CD4-positive, alpha-beta T cell treated with Interleukin-21 for 1 hour (primary cell): ENCODE data around the gene IFNA2.
"Not testable (repeated sequence)": the region's sequence is repeated elsewhere in the genome, so short reads cannot be mapped to it uniquely, and the experiment has no call there.

Source experiments
- DNase-seq: peaks from one replicate; pipeline ENCODE4 v3.0.0-alpha.2; 2020

IFNA2 gene

DNA sequence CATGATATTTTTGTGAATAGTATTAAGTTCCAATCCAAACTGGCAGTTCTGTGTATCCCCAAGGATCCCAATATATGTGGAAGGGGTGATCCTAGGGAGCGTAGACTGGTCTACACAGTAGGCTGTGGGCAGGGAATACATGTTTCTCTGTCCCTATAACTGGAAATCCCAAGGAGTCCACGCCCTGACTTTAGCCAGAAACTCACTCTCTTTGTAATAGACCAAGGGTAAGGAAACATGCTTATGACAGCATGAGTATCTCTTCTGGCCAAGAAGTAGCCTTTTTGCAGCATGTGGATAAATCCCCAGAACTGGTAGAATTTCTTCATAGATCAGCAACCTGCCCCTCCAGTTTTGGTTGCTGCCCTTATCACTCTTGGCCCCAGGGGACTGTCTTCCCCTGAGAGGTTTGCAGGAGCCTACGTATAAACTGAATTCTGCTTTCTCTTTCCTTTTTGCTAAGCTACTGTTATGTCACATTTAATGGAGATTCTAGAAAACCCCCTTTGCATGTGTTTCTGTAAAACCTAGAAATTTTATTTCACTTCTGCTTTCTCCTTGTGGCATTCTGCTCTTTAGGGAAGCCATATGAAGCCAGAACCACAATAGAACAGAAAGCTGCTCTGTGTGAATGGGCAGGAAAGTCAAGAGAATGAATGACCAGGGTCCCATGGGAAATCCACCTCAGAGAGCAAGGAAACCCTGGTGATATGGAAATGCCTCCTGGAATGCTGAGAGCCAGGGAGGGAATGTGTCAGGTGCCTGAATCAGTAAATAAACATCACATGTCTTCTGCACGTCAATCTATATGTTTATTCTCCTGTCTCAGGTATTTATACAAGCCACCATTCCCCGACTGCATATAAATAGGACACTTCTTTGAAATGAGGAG is 3.5 kb downstream of the IFNA2 start:
- DNase-seq: peak; percentile 30

DNA sequence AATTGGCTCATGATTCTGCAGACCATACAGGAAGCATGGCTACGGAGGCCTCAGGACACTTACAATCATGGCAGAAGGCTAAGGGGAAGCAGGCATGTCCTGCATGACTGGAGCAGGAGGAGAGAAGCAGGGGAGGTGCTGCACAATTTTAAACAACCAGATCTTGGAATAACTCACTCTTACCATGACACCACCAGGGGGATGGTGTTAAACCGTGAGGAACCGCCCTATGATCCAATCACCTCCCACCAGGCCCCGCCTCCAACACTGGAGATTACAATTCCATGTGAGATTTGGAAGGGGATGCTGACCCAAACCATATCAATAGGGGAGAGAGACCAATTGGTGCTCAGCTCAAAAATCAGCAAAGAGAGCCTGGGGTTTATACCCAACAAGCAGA is 13.7 kb downstream of the IFNA2 start:
- DNase-seq: not testable (repeated sequence)

DNA sequence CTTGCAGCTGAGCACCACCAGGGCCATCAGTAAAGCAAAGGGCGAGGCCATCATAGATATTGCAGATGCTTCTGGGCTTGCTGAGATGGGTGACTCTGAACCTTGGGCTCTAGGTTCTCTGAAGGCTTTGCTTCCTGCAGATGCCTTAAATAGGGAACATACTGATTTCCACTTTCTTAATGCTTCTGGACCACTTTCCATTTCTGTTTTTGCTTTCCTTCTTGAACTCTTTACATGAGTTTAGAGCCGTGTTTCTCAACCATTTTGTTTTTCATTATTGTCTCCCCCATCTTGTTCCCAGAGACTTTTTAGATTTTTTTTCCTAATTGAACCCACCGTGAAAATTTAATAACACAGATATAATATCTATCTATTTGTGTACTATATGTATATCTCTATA is 17.2 kb downstream of the IFNA2 start, which contains the start of gene IFNA13:
Gene IFNA13, minus strand, starts transcription at position 101 of the 400 bp plus-strand sequence. Its CDS starts 47 bp downstream, at position 54.
- DNase-seq: no peak

DNA sequence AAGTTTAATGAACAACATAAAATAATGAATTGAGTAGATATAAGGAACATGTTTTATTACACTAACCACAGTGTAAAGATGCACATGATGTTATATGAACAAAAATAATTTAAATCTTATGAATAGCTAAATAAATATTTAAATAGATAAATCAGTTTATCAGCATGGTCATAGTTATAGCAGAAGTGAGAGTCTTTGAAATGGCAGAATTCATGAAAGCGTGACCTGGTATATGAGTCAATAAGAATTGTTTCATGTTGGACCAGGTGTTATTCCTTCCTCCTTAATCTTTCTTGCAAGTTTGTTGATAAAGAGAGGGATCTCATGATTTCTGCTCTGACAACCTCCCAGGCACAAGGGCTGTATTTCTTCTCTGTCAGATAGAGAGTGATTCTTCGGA is 18.0 kb downstream of the IFNA2 start:
- DNase-seq: not testable (repeated sequence)

DNA sequence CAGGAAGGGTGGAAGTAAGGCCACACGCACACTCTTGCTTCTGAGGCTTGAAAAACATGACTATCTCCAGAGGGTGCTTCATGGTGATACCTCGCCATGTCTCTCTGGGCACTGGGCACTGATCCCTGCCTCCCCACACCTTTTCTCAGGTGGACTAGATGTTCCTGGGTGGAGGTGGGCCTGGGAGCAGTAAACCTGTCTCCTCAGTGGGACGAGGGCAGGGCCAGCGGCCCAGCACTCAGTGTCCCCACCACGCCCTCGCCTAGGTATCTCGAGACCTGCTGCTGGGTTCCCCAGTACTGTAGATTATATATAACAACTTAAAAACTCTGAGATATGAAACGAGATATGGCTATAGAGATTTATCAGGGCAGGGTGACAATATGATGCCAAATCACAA is 22.9 kb downstream of the IFNA2 start:
- DNase-seq: no peak

DNA sequence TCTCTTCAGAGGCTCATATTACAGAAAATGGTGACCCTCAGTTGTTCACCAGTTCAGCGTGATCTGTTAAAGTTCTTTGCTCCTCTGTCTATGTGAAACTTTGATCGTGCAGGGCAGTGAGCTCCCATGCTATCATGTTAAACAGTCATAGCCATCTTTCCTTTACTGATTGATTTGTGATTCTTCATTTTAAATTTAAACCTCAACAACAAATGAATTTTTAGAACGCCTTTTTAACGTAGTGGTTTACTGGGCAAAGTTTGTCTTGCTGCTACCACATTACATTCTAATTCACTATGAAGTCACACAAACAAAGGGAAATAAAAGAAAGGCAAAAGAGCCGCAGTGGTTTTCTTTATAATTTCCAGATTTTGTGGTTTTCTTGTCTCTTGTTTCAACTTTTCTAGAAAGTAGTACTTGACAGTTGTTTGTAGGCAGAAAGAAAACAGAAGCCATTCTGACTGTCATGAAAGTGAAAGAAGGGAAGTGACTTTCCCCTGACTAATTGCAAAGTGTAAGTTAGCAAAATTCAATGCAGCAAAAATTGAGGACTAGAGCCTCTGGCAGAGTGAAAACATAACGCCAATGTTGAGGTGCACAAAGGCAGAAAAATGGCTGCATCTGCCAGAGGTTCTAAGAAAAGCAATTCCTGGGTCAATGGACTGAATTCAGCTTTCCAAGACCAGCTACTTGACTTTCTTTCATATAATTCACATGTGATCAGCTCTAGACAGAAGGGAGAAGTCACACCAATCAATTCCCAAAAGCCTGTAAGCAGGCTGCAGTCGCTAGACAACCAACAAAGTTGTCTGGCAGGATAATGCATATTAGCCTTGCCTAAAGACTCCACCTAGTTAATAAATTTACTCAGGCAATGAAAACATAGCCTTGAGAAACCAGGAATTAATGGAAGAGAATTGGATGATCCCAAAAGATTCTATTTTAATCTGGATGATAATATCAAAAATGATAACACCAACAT is 27.4 kb downstream of the IFNA2 start:
- peak; percentile 20 for DNase-seq

DNA sequence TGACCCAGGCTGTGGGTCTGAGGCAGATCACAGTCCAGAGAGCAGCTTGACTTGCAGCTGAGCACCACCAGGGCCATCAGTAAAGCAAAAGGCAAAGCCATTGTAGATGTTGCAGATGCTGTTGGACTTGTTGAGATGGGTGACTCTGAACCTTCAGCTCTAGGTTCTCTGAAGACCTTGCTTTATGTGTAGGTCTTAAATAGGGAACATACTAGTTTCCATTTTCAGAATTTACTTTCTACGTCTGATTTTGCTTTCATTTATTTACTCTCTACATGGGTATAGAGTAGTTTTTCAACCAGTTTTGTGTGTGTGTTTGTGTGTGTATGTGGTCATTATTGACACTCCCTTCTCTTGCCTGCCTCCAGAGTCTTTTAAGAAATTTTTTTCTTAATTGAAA is 34.4 kb downstream of the IFNA2 start, which contains the start of gene IFNA6:
Gene IFNA6, minus strand, starts transcription at position 101 of the 400 bp plus-strand sequence. Its CDS starts 0 bp downstream, at position 101.
- DNase-seq: no peak

DNA sequence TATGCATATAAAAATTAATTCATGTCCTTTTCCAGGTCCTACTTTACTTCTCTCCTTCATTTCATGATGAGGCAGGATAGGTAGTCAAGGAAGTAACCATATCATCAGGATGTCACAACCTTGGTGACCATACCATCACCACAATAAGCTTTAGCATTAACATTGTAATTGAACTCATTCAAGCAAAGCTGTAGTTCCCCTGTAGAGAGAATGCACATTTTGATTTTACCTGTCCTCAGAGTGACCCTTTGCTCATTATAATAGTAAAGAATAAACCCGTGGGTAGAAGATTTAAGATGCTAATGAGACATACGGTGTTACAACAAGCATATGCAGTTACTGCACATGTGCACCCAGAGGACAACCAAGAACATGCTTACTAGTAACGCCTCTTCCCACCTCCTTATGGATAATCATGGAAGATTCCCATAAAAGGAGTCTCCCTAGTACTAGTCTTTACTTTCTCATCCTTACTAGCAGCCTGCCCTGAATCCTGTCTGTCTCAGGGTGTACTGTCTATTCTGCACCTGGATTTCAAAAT is 36.7 kb downstream of the IFNA2 start:
- DNase-seq: no peak

DNA sequence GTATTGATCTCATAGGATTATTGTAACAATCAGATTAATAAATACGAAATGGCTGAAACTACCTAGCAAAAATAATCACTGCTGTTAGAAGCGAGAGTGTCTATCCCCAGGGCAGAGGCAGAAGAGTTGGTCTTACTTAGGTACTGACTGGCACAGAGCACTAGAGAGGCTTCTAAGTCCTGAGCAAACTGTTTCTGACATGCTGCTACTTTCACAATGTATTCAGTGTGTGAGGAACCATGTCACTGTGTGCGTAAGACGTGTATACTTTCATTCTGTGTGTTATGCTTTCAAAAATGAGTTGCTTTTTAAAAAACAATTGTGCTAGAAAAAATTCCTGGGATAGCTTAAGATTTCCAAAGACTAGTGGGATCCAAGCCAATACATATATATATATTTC is 44.5 kb downstream of the IFNA2 start:
- DNase-seq: no peak

DNA sequence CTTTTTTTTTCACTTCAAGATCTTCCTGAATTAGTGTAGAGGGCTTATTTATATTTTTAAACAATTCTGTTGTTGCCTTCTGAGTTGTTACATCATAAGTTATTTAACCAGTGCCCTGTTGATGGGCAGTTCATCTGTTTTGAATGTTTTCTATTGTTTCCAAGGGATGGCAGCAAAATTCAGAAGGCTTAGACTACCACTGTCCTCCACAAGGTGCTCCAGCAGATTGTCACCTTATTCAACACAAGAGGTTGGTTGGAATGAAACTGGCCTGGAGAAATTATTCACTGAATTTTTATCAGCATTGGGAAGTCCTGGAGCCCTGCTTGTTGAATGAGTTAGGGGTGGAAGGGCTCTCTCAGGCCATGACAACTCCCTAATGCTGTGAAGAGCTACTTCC is 48.7 kb downstream of the IFNA2 start:
- DNase-seq: no peak

DNA sequence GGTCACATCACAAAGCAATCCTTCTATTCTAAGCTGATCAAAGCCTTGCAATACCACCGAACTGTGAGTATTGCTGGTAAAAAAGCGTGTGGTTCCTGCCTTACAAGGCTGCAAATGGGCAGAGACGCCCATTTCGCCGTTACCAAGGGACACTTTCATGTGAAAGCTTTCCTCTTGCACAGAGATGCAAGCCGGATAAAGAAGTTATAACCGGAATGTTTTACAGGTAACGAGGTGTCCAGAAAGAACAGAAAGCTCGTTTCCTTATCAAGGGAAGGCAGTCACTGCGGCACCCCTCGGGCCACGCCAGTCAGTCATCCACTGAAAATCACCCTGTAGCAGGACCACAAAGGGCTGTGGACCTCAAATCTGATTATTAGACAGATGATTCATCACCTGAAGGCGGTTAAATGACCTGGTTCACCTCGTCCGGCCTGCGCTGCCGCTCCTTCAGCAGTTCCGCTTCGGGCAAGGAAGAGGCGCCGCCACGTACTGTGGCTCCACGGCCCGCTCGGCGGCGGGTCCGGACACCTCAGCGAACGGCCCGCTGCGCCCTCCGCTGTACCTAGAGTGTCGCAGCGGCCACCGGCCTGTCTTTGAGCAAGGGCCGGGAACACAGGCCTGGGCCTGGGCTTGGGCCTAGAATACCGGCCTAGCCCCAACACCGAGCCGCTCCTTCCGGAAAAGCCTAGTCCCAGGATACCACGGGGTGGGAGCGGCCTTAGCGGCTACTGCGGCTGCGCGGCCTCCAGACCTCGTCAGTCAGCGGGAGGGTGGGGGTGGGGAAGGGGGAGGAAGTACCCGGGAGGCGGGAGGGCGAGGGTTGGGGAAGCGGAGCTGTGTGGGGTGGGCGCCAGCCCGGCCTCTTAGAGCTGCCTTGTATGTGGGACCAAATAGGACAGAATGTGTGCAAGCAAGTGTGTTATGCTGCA is 50.2 kb downstream of the IFNA2 start, which contains the start of gene KLHL9:
Gene KLHL9, minus strand, starts transcription at position 704 of the 932 bp plus-strand sequence. Its CDS starts 545 bp downstream, at position 159.
- DNase-seq: peak; percentile 89
